Measurements from ENCODE around the gene VPS52.
A peak's percentile ranks its signal among the peaks of the same experiment; 100 is the strongest.
"Not testable (repeated sequence)": the region's sequence is repeated elsewhere in the genome, so short reads cannot be mapped to it uniquely, and the experiment has no call there.

The VPS52 gene

GRCh38 chr6:33288921-33289783 is 17.5 kb upstream of the VPS52 start, which contains the start of the genes PFDN6 and WDR46:
TSS of gene PFDN6 (plus strand) at chr6:33289601. CDS start at chr6:33289857, 256 bp downstream.
TSS of gene WDR46 (minus strand) at chr6:33289239. CDS start at chr6:33289170, 69 bp downstream.
- Histone ChIP-seq H3K9me3 (ENCODE audit: control insufficient read depth, low read depth, low read length) (no peaks in the 10 kb centered on the region), H3K27ac (ENCODE audit: low read length) (peak within 1 kb of the TSS; percentile 56), H3K4me1 (ENCODE audit: control insufficient read depth, low read depth, low read length) (no peaks in the 10 kb centered on the region), H3K27me3 (ENCODE audit: control insufficient read depth, insufficient read depth, low read length) (no peaks in the 10 kb centered on the region), H3K36me3 (ENCODE audit: control insufficient read depth, low read depth, low read length) (peaks cover 35% of the 10 kb centered on the region), H3K9ac (ENCODE audit: low read length) (peak within 1 kb of the TSS; percentile 83), H3K4me3 (ENCODE audit: low read length) (peak within 1 kb of the TSS; percentile 94)

- Histone ChIP-seq H3K9ac (ENCODE audit: low read length) (peak overlapping the region; percentile 83), H3K36me3 (ENCODE audit: control insufficient read depth, low read depth, low read length) (peaks cover 35% of the 10 kb centered on the region), H3K4me3 (ENCODE audit: low read length) (peak overlapping the region; percentile 94), H3K9me3 (ENCODE audit: control insufficient read depth, low read depth, low read length) (no peaks in the 10 kb centered on the region), H3K27me3 (ENCODE audit: control insufficient read depth, insufficient read depth, low read length) (no peaks in the 10 kb centered on the region), H3K27ac (ENCODE audit: low read length) (no peak overlapping the region), H3K4me1 (ENCODE audit: control insufficient read depth, low read depth, low read length) (no peaks in the 10 kb centered on the region)
Observed at GRCh38 chr6:33288141-33288920, 16.7 kb upstream of the VPS52 start.

GRCh38 chr6:33286946-33287914 is 15.6 kb upstream of the VPS52 start:
- H3K4me1 ChIP-seq (ENCODE audit: control insufficient read depth, low read depth, low read length) = no peaks in the 10 kb centered on the region
- H3K9ac ChIP-seq (ENCODE audit: low read length) = no peak overlapping the region
- peaks cover 31% of the 10 kb centered on the region for H3K36me3 ChIP-seq (ENCODE audit: control insufficient read depth, low read depth, low read length)
- no peak overlapping the region for H3K4me3 ChIP-seq (ENCODE audit: low read length)
- no peaks in the 10 kb centered on the region for H3K27me3 ChIP-seq (ENCODE audit: control insufficient read depth, insufficient read depth, low read length)
- no peak overlapping the region for H3K27ac ChIP-seq (ENCODE audit: low read length)
- no peaks in the 10 kb centered on the region for H3K9me3 ChIP-seq (ENCODE audit: control insufficient read depth, low read depth, low read length)

- not testable (repeated sequence) for H3K27me3 ChIP-seq (ENCODE audit: control insufficient read depth, insufficient read depth, low read length); H3K27ac ChIP-seq (ENCODE audit: low read length); H3K9ac ChIP-seq (ENCODE audit: low read length); H3K4me1 ChIP-seq (ENCODE audit: control insufficient read depth, low read depth, low read length); H3K4me3 ChIP-seq (ENCODE audit: low read length); H3K9me3 ChIP-seq (ENCODE audit: control insufficient read depth, low read depth, low read length)
- H3K36me3 ChIP-seq (ENCODE audit: control insufficient read depth, low read depth, low read length) = peaks cover 29% of the 10 kb centered on the region
Observed at GRCh38 chr6:33285214-33285613, 13.5 kb upstream of the VPS52 start.

GRCh38 chr6:33280539-33280938 is 8.9 kb upstream of the VPS52 start:
- Histone ChIP-seq H3K4me1 (ENCODE audit: control insufficient read depth, low read depth, low read length) (peaks cover 3% of the 10 kb centered on the region), H3K27ac (ENCODE audit: low read length) (no peak overlapping the region), H3K27me3 (ENCODE audit: control insufficient read depth, insufficient read depth, low read length) (no peaks in the 10 kb centered on the region), H3K9ac (ENCODE audit: low read length) (no peak overlapping the region), H3K4me3 (ENCODE audit: low read length) (no peak overlapping the region), H3K9me3 (ENCODE audit: control insufficient read depth, low read depth, low read length) (no peaks in the 10 kb centered on the region), H3K36me3 (ENCODE audit: control insufficient read depth, low read depth, low read length) (peaks cover 34% of the 10 kb centered on the region)

- Histone ChIP-seq H3K4me1 (ENCODE audit: control insufficient read depth, low read depth, low read length) (peaks cover 3% of the 10 kb centered on the region), H3K9ac (ENCODE audit: low read length) (no peak overlapping the region), H3K4me3 (ENCODE audit: low read length) (no peak overlapping the region), H3K9me3 (ENCODE audit: control insufficient read depth, low read depth, low read length) (no peaks in the 10 kb centered on the region), H3K27me3 (ENCODE audit: control insufficient read depth, insufficient read depth, low read length) (no peaks in the 10 kb centered on the region), H3K36me3 (ENCODE audit: control insufficient read depth, low read depth, low read length) (peaks cover 39% of the 10 kb centered on the region), H3K27ac (ENCODE audit: low read length) (no peak overlapping the region)
Observed at GRCh38 chr6:33279971-33280511, 8.4 kb upstream of the VPS52 start.

GRCh38 chr6:33279257-33279695 is 7.6 kb upstream of the VPS52 start:
- H3K9me3 ChIP-seq (ENCODE audit: control insufficient read depth, low read depth, low read length) = no peaks in the 10 kb centered on the region
- H3K9ac ChIP-seq (ENCODE audit: low read length) = no peak overlapping the region
- H3K36me3 ChIP-seq (ENCODE audit: control insufficient read depth, low read depth, low read length) = peaks cover 41% of the 10 kb centered on the region
- H3K27ac ChIP-seq (ENCODE audit: low read length) = no peak overlapping the region
- no peak overlapping the region for H3K4me3 ChIP-seq (ENCODE audit: low read length)
- no peaks in the 10 kb centered on the region for H3K27me3 ChIP-seq (ENCODE audit: control insufficient read depth, insufficient read depth, low read length)
- H3K4me1 ChIP-seq (ENCODE audit: control insufficient read depth, low read depth, low read length) = peaks cover 10% of the 10 kb centered on the region

GRCh38 chr6:33278810-33279209 is 7.1 kb upstream of the VPS52 start:
- Histone ChIP-seq H3K9ac (ENCODE audit: low read length) (no peak overlapping the region), H3K4me3 (ENCODE audit: low read length) (no peak overlapping the region), H3K36me3 (ENCODE audit: control insufficient read depth, low read depth, low read length) (peaks cover 45% of the 10 kb centered on the region), H3K4me1 (ENCODE audit: control insufficient read depth, low read depth, low read length) (peaks cover 12% of the 10 kb centered on the region), H3K9me3 (ENCODE audit: control insufficient read depth, low read depth, low read length) (no peaks in the 10 kb centered on the region), H3K27me3 (ENCODE audit: control insufficient read depth, insufficient read depth, low read length) (no peaks in the 10 kb centered on the region), H3K27ac (ENCODE audit: low read length) (no peak overlapping the region)

GRCh38 chr6:33278392-33278741 is 6.7 kb upstream of the VPS52 start:
- no peaks in the 10 kb centered on the region for H3K9me3 ChIP-seq (ENCODE audit: control insufficient read depth, low read depth, low read length)
- peaks cover 50% of the 10 kb centered on the region for H3K36me3 ChIP-seq (ENCODE audit: control insufficient read depth, low read depth, low read length)
- H3K4me1 ChIP-seq (ENCODE audit: control insufficient read depth, low read depth, low read length) = peaks cover 12% of the 10 kb centered on the region
- no peak overlapping the region for H3K27ac ChIP-seq (ENCODE audit: low read length)
- no peaks in the 10 kb centered on the region for H3K27me3 ChIP-seq (ENCODE audit: control insufficient read depth, insufficient read depth, low read length)
- no peak overlapping the region for H3K9ac ChIP-seq (ENCODE audit: low read length)
- no peak overlapping the region for H3K4me3 ChIP-seq (ENCODE audit: low read length)

- peaks cover 15% of the 10 kb centered on the region for H3K4me1 ChIP-seq (ENCODE audit: control insufficient read depth, low read depth, low read length)
- H3K27me3 ChIP-seq (ENCODE audit: control insufficient read depth, insufficient read depth, low read length) = no peaks in the 10 kb centered on the region
- no peaks in the 10 kb centered on the region for H3K9me3 ChIP-seq (ENCODE audit: control insufficient read depth, low read depth, low read length)
- H3K9ac ChIP-seq (ENCODE audit: low read length) = peak overlapping the region; percentile 73
- peak overlapping the region; percentile 78 for H3K4me3 ChIP-seq (ENCODE audit: low read length)
- peak overlapping the region; percentile 4 for H3K27ac ChIP-seq (ENCODE audit: low read length)
- peaks cover 55% of the 10 kb centered on the region for H3K36me3 ChIP-seq (ENCODE audit: control insufficient read depth, low read depth, low read length)
Observed at GRCh38 chr6:33277663-33278391, 6.2 kb upstream of the VPS52 start.
